Hepatocyte (in vitro differentiated cells): ENCODE results near the gene PLEKHA7. TPM values are rescaled to one million over a fixed set of nuclear protein-coding genes. Genes with fewer than 3 reads are reported as not detected.

Experiments used
- DNase-seq: peaks from one replicate; pipeline ENCODE4 v3.0.0-alpha.2; 2016; ENCODE audit warnings: low spot score
- H2AFZ ChIP-seq: fragments of 200-600 bp; sonication (generic); 2 replicates; pipeline ENCODE4 v1.6.0; 2016; ENCODE audit warnings: antibody characterized with exemption, mild to moderate bottlenecking
- H3K27ac ChIP-seq: fragments of 200-600 bp; sonication (generic); 2 replicates; pipeline ENCODE4 v1.5.1; 2016; ENCODE audit warnings: mild to moderate bottlenecking
- H3K27me3 ChIP-seq: fragments of 200-600 bp; sonication (generic); 2 replicates; pipeline ENCODE4 v1.6.1; 2016
- H3K36me3 ChIP-seq: fragments of 200-600 bp; sonication (generic); replicated peaks from 2 replicates; pipeline ENCODE4 v1.5.1; 2016; ENCODE audit warnings: low read depth; ENCODE audit not compliant: insufficient read depth
- H3K4me1 ChIP-seq: fragments of 200-600 bp; sonication (generic); 2 replicates; pipeline ENCODE4 v1.5.1; 2016; ENCODE audit warnings: mild to moderate bottlenecking, moderate library complexity; ENCODE audit not compliant: insufficient read depth
- H3K4me2 ChIP-seq: fragments of 200-600 bp; sonication (generic); 2 replicates; pipeline ENCODE4 v1.6.0; 2016
- H3K4me3 ChIP-seq: fragments of 200-600 bp; sonication (generic); 2 replicates; pipeline ENCODE4 v1.5.1; 2016; ENCODE audit warnings: mild to moderate bottlenecking
- H3K79me2 ChIP-seq: fragments of 200-600 bp; sonication (generic); 2 replicates; pipeline ENCODE4 v1.6.0; 2017; ENCODE audit warnings: mild to moderate bottlenecking
- H3K9me2 ChIP-seq: fragments of 200-600 bp; sonication (generic); replicated peaks from 2 replicates; pipeline ENCODE4 v1.6.0; 2017; ENCODE audit warnings: mild to moderate bottlenecking; ENCODE audit not compliant: insufficient read depth
- H3K9me3 ChIP-seq: fragments of 200-600 bp; sonication (generic); 2 replicates; pipeline ENCODE4 v1.5.1; 2016; ENCODE audit warnings: low read depth, mild to moderate bottlenecking
- H4K20me1 ChIP-seq: fragments of 200-600 bp; sonication (generic); 2 replicates; pipeline ENCODE4 v1.6.0; 2016; ENCODE audit warnings: mild to moderate bottlenecking; ENCODE audit not compliant: insufficient read depth, poor library complexity, severe bottlenecking
- CTCF ChIP-seq: fragments of 200-600 bp; sonication (generic); IDR thresholded peaks from 2 replicates; pipeline ENCODE4 v1.5.1; 2016; ENCODE audit warnings: antibody characterized with exemption, mild to moderate bottlenecking; ENCODE audit not compliant: poor library complexity
- EZH2 ChIP-seq: fragments of 200-600 bp; sonication (generic); IDR thresholded peaks from 2 replicates; pipeline ENCODE4 v1.6.1; 2016; ENCODE audit warnings: antibody characterized with exemption, mild to moderate bottlenecking, borderline replicate concordance
- EZH2phosphoT487 ChIP-seq: fragments of 200-600 bp; sonication (generic); IDR thresholded peaks from one replicate; pipeline ENCODE4 v1.6.1; 2018; ENCODE audit warnings: antibody characterized with exemption, mild to moderate bottlenecking, low read depth, moderate library complexity; ENCODE audit not compliant: unreplicated experiment, severe bottlenecking
- WGBS: methylation state at CpG from one replicate; pipeline ENCODE4 v1.1.6; 2016; ENCODE audit warnings: low lambda C conversion rate; ENCODE audit errors: missing lambda C conversion rate; 5-methylcytosine and 5-hydroxymethylcytosine counted together
- polyA plus RNA-seq: library from polyadenylated mRNA; unstranded; fragments of >200 nt; fragmentation: Nextera tagmentation; extraction: Ambion mirVana; gene quantifications from 2 replicates; pipeline ENCODE4 v1.2.1, GENCODE V29; 2016
- total RNA-seq: library from RNA; depleted of rRNA; stranded (reverse); fragments of >200 nt; gene quantifications from 2 replicates; pipeline ENCODE4 v1.2.3, GENCODE V29; 2014

Gene PLEKHA7
- total and polyA plus RNA-seq, 2 experiments from 2014 or later: 16.7 to 35.6 TPM

DNA sequence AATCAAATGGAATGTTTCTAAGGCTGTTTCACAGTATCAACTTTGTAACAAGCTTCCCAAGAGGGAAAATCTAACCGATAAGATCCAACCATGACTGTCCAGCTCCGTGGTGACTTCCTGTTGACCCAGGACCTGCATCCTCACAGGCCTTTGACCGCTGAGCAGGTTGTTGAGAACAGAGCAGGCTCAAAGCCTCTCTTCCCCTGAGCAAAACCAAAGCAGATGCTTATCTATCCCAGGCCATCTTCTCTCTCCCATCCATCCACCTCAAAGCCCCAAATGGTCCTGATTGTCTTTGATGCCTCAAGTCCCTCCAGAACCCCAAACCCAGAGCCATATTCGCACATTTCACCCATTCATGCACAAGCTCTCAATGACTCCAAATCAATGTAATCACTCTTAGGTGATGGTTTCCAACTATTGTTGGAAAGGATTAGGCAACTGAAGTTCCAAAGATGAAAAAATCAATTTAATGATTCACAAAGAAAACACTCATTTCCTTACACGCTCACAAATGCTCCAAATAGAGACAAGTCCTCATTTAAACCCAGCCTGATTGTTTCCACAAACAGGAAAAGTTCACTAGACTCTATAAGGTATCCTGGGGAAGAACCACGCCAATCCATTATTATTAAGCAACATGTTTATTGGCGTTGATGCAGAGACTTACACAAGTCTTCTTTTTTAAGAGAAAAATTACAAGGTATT, 227.0 kb downstream of the PLEKHA7 start:
- TF ChIP-seq EZH2: no peak
- no peak for TF ChIP-seq CTCF
- no peak for TF ChIP-seq EZH2phosphoT487
- Histone ChIP-seq H4K20me1 (no peaks in the 10 kb centered on the region), H3K4me2 (no peak overlapping the region), H3K27me3 (no peaks in the 10 kb centered on the region), H3K9me2 (no peaks in the 10 kb centered on the region), H3K27ac (no peak overlapping the region), H3K4me3 (no peak overlapping the region), H3K79me2 (no peaks in the 10 kb centered on the region), H3K36me3 (no peaks in the 10 kb centered on the region), H3K4me1 (peaks cover 10% of the 10 kb centered on the region), H2AFZ (no peak overlapping the region), H3K9me3 (no peaks in the 10 kb centered on the region)
- DNase-seq: no peak
- 92% methylated on average over 7 of the region's 7 CpGs for WGBS

GRCh38 chr11:16786131-16786530, 228.1 kb downstream of the PLEKHA7 start:
- no peaks in the 10 kb centered on the region for H3K36me3 ChIP-seq
- WGBS: 78% methylated on average over 6 of the region's 6 CpGs
- H3K27ac ChIP-seq: peak overlapping the region; percentile 48
- H3K9me3 ChIP-seq: no peaks in the 10 kb centered on the region
- no peaks in the 10 kb centered on the region for H3K27me3 ChIP-seq
- H4K20me1 ChIP-seq: no peaks in the 10 kb centered on the region
- peaks cover 6% of the 10 kb centered on the region for H3K4me1 ChIP-seq
- H3K9me2 ChIP-seq: no peaks in the 10 kb centered on the region
- no peak for TF ChIP-seq EZH2
- no peak for TF ChIP-seq EZH2phosphoT487
- no peak for TF ChIP-seq CTCF
- H3K4me3 ChIP-seq: no peak overlapping the region
- no peak overlapping the region for H3K4me2 ChIP-seq
- H2AFZ ChIP-seq: no peak overlapping the region
- DNase-seq: peak; percentile 39
- H3K79me2 ChIP-seq: no peaks in the 10 kb centered on the region

DNA sequence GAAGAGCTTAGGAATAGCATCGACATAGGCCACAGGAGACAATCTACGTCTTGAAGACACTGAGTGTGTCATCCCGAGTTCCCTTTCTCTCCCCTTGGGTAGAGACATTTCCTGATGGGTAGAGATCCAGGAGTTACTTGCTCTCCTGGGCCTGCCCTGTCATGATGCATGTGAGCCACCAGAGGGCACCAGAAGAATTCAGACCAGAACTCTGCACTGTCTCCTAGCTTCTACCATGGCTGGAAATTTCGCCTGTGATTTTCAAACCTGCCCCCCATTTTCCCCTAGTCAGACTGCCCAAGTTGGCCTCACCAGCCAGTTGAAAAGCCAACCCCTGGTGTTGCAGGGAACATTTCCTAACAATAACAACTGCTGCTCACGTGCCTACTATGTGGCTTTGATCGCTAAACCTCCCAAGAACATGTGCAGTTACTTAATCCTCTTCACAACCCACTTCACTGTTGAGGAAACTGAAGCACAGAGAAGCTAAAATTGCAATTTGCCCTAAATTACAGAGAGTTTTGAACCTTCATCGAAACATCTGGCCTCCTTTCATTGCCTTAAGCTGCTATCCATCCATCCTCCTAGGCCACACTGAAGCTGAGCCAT, 228.6 kb downstream of the PLEKHA7 start:
- Histone ChIP-seq H3K4me2 (no peak overlapping the region), H3K4me3 (no peak overlapping the region), H3K9me2 (no peaks in the 10 kb centered on the region), H3K36me3 (no peaks in the 10 kb centered on the region), H3K27me3 (no peaks in the 10 kb centered on the region), H3K27ac (no peak overlapping the region), H2AFZ (no peak overlapping the region), H3K4me1 (peaks cover 6% of the 10 kb centered on the region), H4K20me1 (no peaks in the 10 kb centered on the region), H3K79me2 (no peaks in the 10 kb centered on the region), H3K9me3 (no peaks in the 10 kb centered on the region)
- TF ChIP-seq CTCF (peak; percentile 87), EZH2phosphoT487 (no peak)
- DNase-seq: peak; percentile 84
- 71% methylated on average over 7 of the region's 7 CpGs for WGBS
